C4-2B (cell line): ENCODE data around the gene MORF4L1.

Experiments used
- ZFX ChIP-seq: fragments of 450-650 bp; IDR thresholded peaks from 2 replicates; pipeline ENCODE4 v1.6.1; 2017
- TF ChIP-seq, protein P1 (sequence below): fragments of 450-650 bp; conservative IDR thresholded peaks from 2 replicates; pipeline ENCODE4 v1.5.1; 2017; ENCODE audit warnings: mild to moderate bottlenecking

DNA sequence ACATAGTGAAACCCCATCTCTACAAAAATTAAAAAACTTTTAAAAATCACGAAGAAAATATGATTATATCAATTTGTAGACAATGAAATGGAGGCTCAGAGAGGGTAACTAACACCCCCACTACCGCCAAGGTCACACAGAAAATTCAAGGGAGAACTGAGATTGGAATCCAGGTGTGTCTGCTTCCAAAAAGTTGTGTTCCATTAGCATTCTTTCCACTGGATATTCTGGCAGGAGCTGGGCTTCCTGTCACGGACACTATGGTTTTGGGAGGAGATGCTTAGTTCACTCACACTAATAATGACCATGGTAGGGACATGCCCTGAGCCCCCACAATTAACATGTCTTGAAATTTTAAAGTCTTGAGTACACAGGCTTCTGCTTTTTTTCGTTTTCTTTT, 43.4 kb downstream of the MORF4L1 start:
- TF ChIP-seq, protein P1, sequence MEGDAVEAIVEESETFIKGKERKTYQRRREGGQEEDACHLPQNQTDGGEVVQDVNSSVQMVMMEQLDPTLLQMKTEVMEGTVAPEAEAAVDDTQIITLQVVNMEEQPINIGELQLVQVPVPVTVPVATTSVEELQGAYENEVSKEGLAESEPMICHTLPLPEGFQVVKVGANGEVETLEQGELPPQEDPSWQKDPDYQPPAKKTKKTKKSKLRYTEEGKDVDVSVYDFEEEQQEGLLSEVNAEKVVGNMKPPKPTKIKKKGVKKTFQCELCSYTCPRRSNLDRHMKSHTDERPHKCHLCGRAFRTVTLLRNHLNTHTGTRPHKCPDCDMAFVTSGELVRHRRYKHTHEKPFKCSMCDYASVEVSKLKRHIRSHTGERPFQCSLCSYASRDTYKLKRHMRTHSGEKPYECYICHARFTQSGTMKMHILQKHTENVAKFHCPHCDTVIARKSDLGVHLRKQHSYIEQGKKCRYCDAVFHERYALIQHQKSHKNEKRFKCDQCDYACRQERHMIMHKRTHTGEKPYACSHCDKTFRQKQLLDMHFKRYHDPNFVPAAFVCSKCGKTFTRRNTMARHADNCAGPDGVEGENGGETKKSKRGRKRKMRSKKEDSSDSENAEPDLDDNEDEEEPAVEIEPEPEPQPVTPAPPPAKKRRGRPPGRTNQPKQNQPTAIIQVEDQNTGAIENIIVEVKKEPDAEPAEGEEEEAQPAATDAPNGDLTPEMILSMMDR: no peak
- TF ChIP-seq ZFX: no peak
